Stimulated activated CD8-positive, alpha-beta memory T cell treated with anti-CD3 and anti-CD28 coated beads, Interleukin-4, amount 100 ng/mL, for 4 hours (primary cell): Measurements from ENCODE around the gene PCDHB7.
"Not testable (repeated sequence)": the region's sequence is repeated elsewhere in the genome, so short reads cannot be mapped to it uniquely, and the experiment has no call there.

Source experiments
- DNase-seq, 2 donors: peaks; one replicate each; pipeline ENCODE4 v3.0.0-alpha.2; 2020; ENCODE audit warnings: low read depth in 2 of 2, low spot score in 1 of 2

Gene PCDHB7

GRCh38 chr5:141172381-141173204 lies at the start of gene PCDHB7:
TSS of gene PCDHB7 (plus strand) at chr5:141172644. CDS start at chr5:141172836, 192 bp downstream.
- no peak for DNase-seq

- DNase-seq: not testable (repeated sequence)
These were observed 48.9 kb upstream of the PCDHB7 start for GRCh38 chr5:141123396-141124135.

GRCh38 chr5:141127305-141127704 lies 45.1 kb upstream of the PCDHB7 start:
- DNase-seq: no peak

GRCh38 chr5:141135030-141135717 lies 37.3 kb upstream of the PCDHB7 start, which contains the start of gene PCDHB5:
TSS of gene PCDHB5 (plus strand) at chr5:141135206. CDS start at chr5:141135435, 229 bp downstream.
- DNase-seq: no peak

DNA sequence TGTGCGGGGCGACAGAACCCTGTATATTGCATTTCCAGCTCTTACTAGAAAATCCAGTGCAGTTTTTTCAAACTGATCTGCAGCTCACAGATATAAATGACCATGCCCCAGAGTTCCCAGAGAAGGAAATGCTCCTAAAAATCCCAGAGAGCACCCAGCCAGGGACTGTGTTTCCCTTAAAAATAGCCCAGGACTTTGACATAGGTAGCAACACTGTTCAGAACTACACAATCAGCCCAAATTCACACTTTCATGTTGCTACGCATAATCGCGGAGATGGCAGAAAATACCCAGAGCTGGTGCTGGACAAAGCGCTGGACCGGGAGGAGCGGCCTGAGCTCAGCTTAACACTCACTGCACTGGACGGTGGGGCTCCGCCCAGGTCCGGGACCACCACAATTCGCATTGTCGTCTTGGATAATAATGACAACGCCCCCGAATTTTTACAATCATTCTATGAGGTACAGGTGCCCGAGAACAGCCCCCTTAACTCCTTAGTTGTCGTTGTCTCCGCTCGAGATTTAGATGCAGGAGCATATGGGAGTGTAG lies 36.7 kb upstream of the PCDHB7 start:
- DNase-seq: no peak

GRCh38 chr5:141137346-141137745 lies 35.1 kb upstream of the PCDHB7 start:
- DNase-seq: not testable (repeated sequence)

GRCh38 chr5:141149812-141150211 lies 22.6 kb upstream of the PCDHB7 start, which contains the start of gene PCDHB6:
TSS of gene PCDHB6 (plus strand) at chr5:141150057. CDS start at chr5:141150258, 201 bp downstream.
- no peak for DNase-seq

GRCh38 chr5:141150224-141150992 lies 22.0 kb upstream of the PCDHB7 start:
- DNase-seq: no peak

- DNase-seq: no peak
These were observed 21.5 kb upstream of the PCDHB7 start for GRCh38 chr5:141150993-141151325.

DNA sequence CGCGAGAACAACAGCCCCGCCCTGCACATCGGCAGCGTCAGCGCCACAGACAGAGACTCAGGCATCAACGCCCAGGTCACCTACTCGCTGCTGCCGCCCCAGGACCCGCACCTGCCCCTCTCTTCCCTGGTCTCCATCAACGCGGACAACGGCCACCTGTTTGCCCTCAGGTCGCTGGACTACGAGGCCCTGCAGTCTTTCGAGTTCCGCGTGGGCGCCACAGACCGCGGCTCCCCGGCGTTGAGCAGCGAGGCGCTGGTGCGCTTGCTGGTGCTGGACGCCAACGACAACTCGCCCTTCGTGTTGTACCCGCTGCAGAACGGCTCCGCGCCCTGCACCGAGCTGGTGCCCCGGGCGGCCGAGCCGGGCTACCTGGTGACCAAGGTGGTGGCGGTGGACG lies 20.8 kb upstream of the PCDHB7 start:
- DNase-seq: not testable (repeated sequence)

GRCh38 chr5:141152096-141152495 lies 20.3 kb upstream of the PCDHB7 start:
- not testable (repeated sequence) for DNase-seq

DNA sequence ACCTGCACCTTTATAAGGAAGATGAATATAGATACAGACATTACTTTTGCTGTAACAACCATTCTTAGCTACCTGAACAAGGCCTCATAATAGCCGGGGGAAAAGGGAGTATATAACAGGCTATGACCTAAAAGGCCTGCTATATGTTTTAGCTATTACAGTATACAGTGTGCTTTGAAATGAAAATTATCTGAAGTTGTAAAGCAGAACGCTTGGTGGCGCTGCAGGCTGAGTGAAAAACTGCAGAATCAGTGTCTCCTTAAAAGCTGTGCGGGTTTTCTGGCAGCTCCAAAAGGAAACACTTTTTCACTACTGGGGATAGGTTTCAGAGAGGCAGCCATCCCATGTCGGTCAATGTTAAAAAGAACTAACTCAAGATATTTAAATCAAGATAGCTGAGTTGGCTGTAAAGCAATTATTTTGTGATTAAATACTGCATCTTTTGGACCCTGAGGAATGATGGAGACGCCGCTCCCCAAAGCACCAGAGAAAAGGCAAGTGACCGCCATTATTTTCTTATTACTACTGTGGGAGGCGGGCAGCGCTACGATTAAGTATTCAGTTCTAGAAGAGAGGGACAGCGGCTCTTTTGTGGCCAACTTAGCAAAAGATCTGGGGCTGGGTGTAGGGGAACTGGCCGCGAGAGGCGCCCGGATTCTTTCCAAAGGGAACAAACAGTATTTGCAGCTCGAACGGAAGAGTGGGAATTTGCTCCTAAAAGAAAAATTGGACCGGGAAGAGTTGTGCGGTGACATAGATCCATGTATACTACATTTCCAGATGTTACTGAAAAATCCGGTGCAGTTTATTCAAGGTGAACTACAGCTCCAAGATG lies 16.7 kb upstream of the PCDHB7 start:
- DNase-seq: no peak

- DNase-seq: not testable (repeated sequence)
These were observed 15.1 kb upstream of the PCDHB7 start for GRCh38 chr5:141157356-141157755.

DNA sequence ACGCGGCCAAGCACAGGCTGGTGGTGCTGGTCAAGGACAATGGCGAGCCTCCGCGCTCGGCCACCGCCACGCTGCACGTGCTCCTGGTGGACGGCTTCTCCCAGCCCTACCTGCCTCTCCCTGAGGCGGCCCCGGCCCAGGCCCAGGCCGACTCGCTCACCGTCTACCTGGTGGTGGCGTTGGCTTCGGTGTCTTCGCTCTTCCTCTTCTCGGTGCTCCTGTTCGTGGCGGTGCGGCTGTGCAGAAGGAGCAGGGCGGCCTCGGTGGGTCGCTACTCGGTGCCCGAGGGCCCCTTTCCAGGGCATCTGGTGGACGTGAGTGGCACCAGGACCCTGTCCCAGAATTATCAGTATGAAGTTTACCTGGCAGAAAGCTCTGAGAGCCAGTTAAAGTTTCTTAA lies 14.5 kb upstream of the PCDHB7 start:
- not testable (repeated sequence) for DNase-seq

GRCh38 chr5:141174291-141175104 lies 2.1 kb downstream of the PCDHB7 start:
- DNase-seq: not testable (repeated sequence)

- DNase-seq: no peak
These were observed 3.5 kb downstream of the PCDHB7 start for GRCh38 chr5:141175933-141176332.

GRCh38 chr5:141177577-141178191 lies 5.2 kb downstream of the PCDHB7 start, which contains the start of gene PCDHB8:
TSS of gene PCDHB8 (plus strand) at chr5:141177790. CDS start at chr5:141178035, 245 bp downstream.
- DNase-seq: not testable (repeated sequence)

- not testable (repeated sequence) for DNase-seq
These were observed 6.9 kb downstream of the PCDHB7 start for GRCh38 chr5:141179371-141179770.
